CD14-positive monocyte (primary cell): ENCODE results near the gene SBK2. TPM values are rescaled to one million over a fixed set of nuclear protein-coding genes. Genes with fewer than 3 reads are reported as not detected.
"Not testable (repeated sequence)": the region's sequence is repeated elsewhere in the genome, so short reads cannot be mapped to it uniquely, and the experiment has no call there.

Experiments used
- DNase-seq, 3 donors: peaks; one replicate each; pipeline ENCODE4 v3.0.0-alpha.2; 2011 to 2022
- H2AFZ ChIP-seq: 2 replicates; pipeline ENCODE4 v1.6.0; 2012; ENCODE audit warnings: mild to moderate bottlenecking, low read depth, low read length, inconsistent platforms; ENCODE audit not compliant: insufficient read depth, poor library complexity, severe bottlenecking
- H3K27ac ChIP-seq, 2 donors: 1 replicate in 1 of 2; 2 replicates in 1 of 2; pipeline ENCODE4 v1.5.1; 2012 to 2013; ENCODE audit warnings: low read length in 2 of 2, control low read depth in 1 of 2, inconsistent platforms in 1 of 2, low read depth in 1 of 2, mild to moderate bottlenecking in 1 of 2
- H3K27me3 ChIP-seq, 2 donors: one replicate each; pipeline versions ENCODE4 v1.6.0 to v1.6.1; 2011 to 2013; ENCODE audit warnings: low read length in 2 of 2; ENCODE audit not compliant: control insufficient read depth in 2 of 2, insufficient read depth in 2 of 2
- H3K36me3 ChIP-seq, 2 donors: replicated peaks in 1 of 2; 1 replicate in 1 of 2; 2 replicates in 1 of 2; pipeline versions ENCODE4 v1.5.1 to v1.6.1; 2012 to 2013; ENCODE audit warnings: low read length in 2 of 2, control low read depth in 1 of 2, inconsistent platforms in 1 of 2, mild to moderate bottlenecking in 1 of 2; ENCODE audit not compliant: insufficient read depth in 2 of 2, control insufficient read depth in 1 of 2
- H3K4me1 ChIP-seq, 2 donors: 1 replicate in 1 of 2; 2 replicates in 1 of 2; pipeline versions ENCODE4 v1.5.1 to v1.6.1; 2012 to 2013; ENCODE audit warnings: low read length in 2 of 2, control low read depth in 1 of 2, inconsistent platforms in 1 of 2, mild to moderate bottlenecking in 1 of 2, moderate library complexity in 1 of 2; ENCODE audit not compliant: insufficient read depth in 2 of 2, control insufficient read depth in 1 of 2
- H3K4me2 ChIP-seq: replicated peaks from 2 replicates; pipeline ENCODE3; 2012; ENCODE audit warnings: low read length, moderate library complexity, mild to moderate bottlenecking; ENCODE audit not compliant: poor library complexity, severe bottlenecking; ENCODE audit errors: extremely low read depth
- H3K4me3 ChIP-seq, 3 experiments: fragments of 200-600 bp in 1 of 3; sonication (generic) in 1 of 3; replicated peaks in 1 of 3; 1 replicate in 2 of 3; 2 replicates in 1 of 3; pipeline ENCODE4 v1.5.1; 2011 to 2013; ENCODE audit warnings: low read length in 3 of 3, mild to moderate bottlenecking in 3 of 3, control low read depth in 2 of 3, low read depth in 2 of 3, inconsistent platforms in 1 of 3, moderate library complexity in 1 of 3
- H3K79me2 ChIP-seq: 2 replicates; pipeline ENCODE4 v1.6.0; 2012; ENCODE audit warnings: mild to moderate bottlenecking, control low read depth, inconsistent platforms, low read length, moderate library complexity; ENCODE audit not compliant: insufficient read depth
- H3K9ac ChIP-seq: 2 replicates; pipeline ENCODE4 v1.6.0; 2017; ENCODE audit warnings: low read length, mild to moderate bottlenecking; ENCODE audit not compliant: insufficient read depth, poor library complexity, severe bottlenecking
- H3K9me3 ChIP-seq, 2 donors: replicated peaks in 1 of 2; 1 replicate in 1 of 2; 2 replicates in 1 of 2; pipeline versions ENCODE4 v1.5.1 to v1.6.1; 2012 to 2013; ENCODE audit warnings: low read length in 2 of 2, control low read depth in 1 of 2; ENCODE audit not compliant: control insufficient read depth in 1 of 2, insufficient read depth in 1 of 2
- H4K20me1 ChIP-seq: 2 replicates; pipeline ENCODE4 v1.6.0; 2012; ENCODE audit warnings: mild to moderate bottlenecking, low read length, control low read depth, moderate library complexity; ENCODE audit not compliant: insufficient read depth
- H3K27ac Mint-ChIP-seq, 7 donors: one replicate each; pipeline ENCODE4 v1.8.0; 2020; ENCODE audit warnings: mild to moderate bottlenecking in 7 of 7, mixed read lengths in 7 of 7, moderate library complexity in 6 of 7, inconsistent platforms in 2 of 7
- H3K27me3 Mint-ChIP-seq, 3 donors: one replicate each; pipeline ENCODE4 v1.8.0; 2021 to 2022; ENCODE audit warnings: low read depth in 3 of 3, mild to moderate bottlenecking in 3 of 3, mixed read lengths in 3 of 3, moderate library complexity in 3 of 3, inconsistent platforms in 1 of 3
- H3K36me3 Mint-ChIP-seq, 2 donors: one replicate each; pipeline ENCODE4 v1.8.0; 2020; ENCODE audit warnings: mixed read lengths in 2 of 2, inconsistent platforms in 1 of 2, mild to moderate bottlenecking in 1 of 2
- H3K4me1 Mint-ChIP-seq: one replicate; pipeline ENCODE4 v1.8.0; 2020; ENCODE audit warnings: mild to moderate bottlenecking, mixed read lengths
- H3K4me3 Mint-ChIP-seq, 2 donors: one replicate each; pipeline ENCODE4 v1.8.0; 2020; ENCODE audit warnings: mild to moderate bottlenecking in 2 of 2, mixed read lengths in 2 of 2, moderate library complexity in 1 of 2
- H3K9me3 Mint-ChIP-seq, 7 donors: one replicate each; pipeline ENCODE4 v1.8.0; 2020 to 2022; ENCODE audit warnings: mixed read lengths in 7 of 7, mild to moderate bottlenecking in 6 of 7, moderate library complexity in 6 of 7, inconsistent platforms in 2 of 7
- CTCF ChIP-seq: fragments of 200-600 bp; IDR thresholded peaks from one replicate; pipeline ENCODE4 v1.8.0; 2022; ENCODE audit warnings: antibody characterized with exemption, mild to moderate bottlenecking
- WGBS: methylation state at CpG from one replicate; pipeline ENCODE4 v1.1.5; 2013; ENCODE audit warnings: missing lambda C conversion rate; ENCODE audit not compliant: insufficient coverage; 5-methylcytosine and 5-hydroxymethylcytosine counted together
- intact Hi-C, 2 donors: fragments of 100-400 bp; cut with micrococcal nuclease; formaldehyde crosslinking; loops; one replicate each; pipeline versions ENCODE4 v1.15.0 to v1.15.1; 2023
- polyA plus RNA-seq, 3 donors: library from polyadenylated mRNA; depleted of rRNA in 1 of 3; unstranded in 2 of 3; stranded (reverse) in 1 of 3; fragments of 300-500 nt in 2 of 3; fragments of >200 nt in 1 of 3; fragmentation: Illumina TruSeq in 2 of 3; gene quantifications; 1 replicate in 2 of 3; 2 replicates in 1 of 3; pipeline ENCODE4 v1.2.3, GENCODE V29; 2012 to 2021

The SBK2 gene
- polyA plus RNA-seq, 3 donors, result not detected

- Mint-ChIP-seq H3K4me1 (peaks cover 15% of the 10 kb centered on the region), H3K27me3 (peaks cover 0 to 3% (median 0%) of the 10 kb centered on the region in 3 donors), H3K27ac (no peak overlapping the region), H3K9me3 (peaks cover 0 to 4% (median 0%) of the 10 kb centered on the region in 7 donors), H3K4me3 (no peak overlapping the region), H3K36me3 (peaks cover 0 to 10% of the 10 kb centered on the region in 2 donors)
- Histone ChIP-seq H3K9ac (no peak overlapping the region), H3K9me3 (no peaks in the 10 kb centered on the region), H3K4me3 (no peak overlapping the region), H3K36me3 (peaks cover 0 to 2% of the 10 kb centered on the region in 2 donors), H3K4me1 (peaks cover 17 to 22% of the 10 kb centered on the region in 2 donors), H2AFZ (no peak overlapping the region), H3K27me3 (no peaks in the 10 kb centered on the region), H3K27ac (no peak overlapping the region), H4K20me1 (no peaks in the 10 kb centered on the region), H3K4me2 (no peak overlapping the region), H3K79me2 (no peaks in the 10 kb centered on the region)
- intact Hi-C loops, result no loop called here
- WGBS, result 100% methylated on average over 2 of the region's 5 CpGs
- no peak for DNase-seq
- no peak for TF ChIP-seq CTCF
These were observed 39.8 kb upstream of the SBK2 start for GRCh38 chr19:55576746-55577145.

GRCh38 chr19:55573929-55574328 lies 37.0 kb upstream of the SBK2 start:
- H3K27ac ChIP-seq, H3K27me3 ChIP-seq, H3K9me3 Mint-ChIP-seq, intact Hi-C loops, H3K9ac ChIP-seq, H3K4me1 ChIP-seq, H3K36me3 ChIP-seq, H3K4me2 ChIP-seq, H2AFZ ChIP-seq, DNase-seq, H3K9me3 ChIP-seq, H3K27ac Mint-ChIP-seq, H3K36me3 Mint-ChIP-seq, H3K4me1 Mint-ChIP-seq, H3K79me2 ChIP-seq, H3K4me3 Mint-ChIP-seq, H3K27me3 Mint-ChIP-seq, H3K4me3 ChIP-seq, H4K20me1 ChIP-seq: not testable (repeated sequence)
- WGBS, result no CpG with 5 or more reads among the region's 6 CpGs

- DNase-seq, H3K4me2 ChIP-seq, H3K9ac ChIP-seq, H3K4me1 Mint-ChIP-seq, H2AFZ ChIP-seq, H3K79me2 ChIP-seq, H3K4me3 Mint-ChIP-seq, H3K4me3 ChIP-seq, H3K36me3 ChIP-seq, H3K36me3 Mint-ChIP-seq, H3K27me3 ChIP-seq, H3K27ac Mint-ChIP-seq, H3K4me1 ChIP-seq, intact Hi-C loops, H3K27ac ChIP-seq, H3K9me3 ChIP-seq, H3K27me3 Mint-ChIP-seq, H4K20me1 ChIP-seq, H3K9me3 Mint-ChIP-seq: not testable (repeated sequence)
- 95% methylated on average over 5 of the region's 5 CpGs for WGBS
These were observed 32.5 kb upstream of the SBK2 start for GRCh38 chr19:55569477-55569876.
